ENCODE results near the gene PIGC.

The PIGC gene

DNA sequence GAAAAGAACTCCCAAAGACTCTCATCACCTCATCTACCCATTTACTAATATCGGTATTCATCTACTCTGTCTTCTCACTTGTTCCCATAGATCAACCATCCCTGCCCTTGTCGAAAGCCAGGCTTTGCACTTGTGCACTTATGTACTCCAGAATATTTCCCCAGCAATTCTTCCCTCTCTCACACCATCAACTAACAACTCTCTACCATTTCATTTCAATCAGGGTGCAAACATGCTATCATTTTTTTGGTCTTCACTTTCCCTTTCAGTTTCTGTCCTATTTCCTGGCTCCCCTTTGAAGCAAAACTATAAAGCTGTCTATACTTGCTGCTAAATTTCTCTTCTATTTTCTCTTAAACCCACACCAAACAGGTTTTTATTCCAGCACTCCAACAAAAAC lies 16.7 kb downstream of the PIGC start:
- no peak for DNase-seq

DNA sequence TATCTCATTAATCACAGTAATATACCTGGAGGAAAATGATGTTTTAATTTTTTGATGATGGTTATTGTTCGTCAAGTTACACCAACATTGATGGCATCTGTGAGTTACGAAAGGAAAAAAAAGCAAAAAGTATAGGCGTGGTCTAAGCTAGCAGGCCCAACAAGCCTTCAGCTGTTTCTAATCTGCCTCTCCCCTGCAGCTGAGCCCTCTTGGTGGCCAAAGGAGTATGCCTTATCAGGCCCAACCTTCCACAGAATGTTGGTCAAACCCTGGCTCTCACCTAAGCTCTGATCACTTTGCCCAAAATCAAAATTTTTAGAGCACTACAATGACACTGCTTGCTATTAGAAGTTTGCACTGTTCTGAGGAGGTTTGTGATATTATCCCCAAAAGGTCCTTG lies 18.5 kb downstream of the PIGC start:
- DNase-seq, result no peak

- no peak for DNase-seq
Measured at GRCh38 chr1:172423336-172423735, 20.5 kb downstream of the PIGC start.

GRCh38 chr1:172421974-172422604 lies 21.8 kb downstream of the PIGC start:
- no peak for DNase-seq

GRCh38 chr1:172420385-172420784 lies 23.5 kb downstream of the PIGC start, which contains the start of gene C1orf105:
Gene C1orf105 (plus strand): TSS chr1:172420685. CDS start chr1:172420886, 201 bp downstream.
- DNase-seq, result no peak

DNA sequence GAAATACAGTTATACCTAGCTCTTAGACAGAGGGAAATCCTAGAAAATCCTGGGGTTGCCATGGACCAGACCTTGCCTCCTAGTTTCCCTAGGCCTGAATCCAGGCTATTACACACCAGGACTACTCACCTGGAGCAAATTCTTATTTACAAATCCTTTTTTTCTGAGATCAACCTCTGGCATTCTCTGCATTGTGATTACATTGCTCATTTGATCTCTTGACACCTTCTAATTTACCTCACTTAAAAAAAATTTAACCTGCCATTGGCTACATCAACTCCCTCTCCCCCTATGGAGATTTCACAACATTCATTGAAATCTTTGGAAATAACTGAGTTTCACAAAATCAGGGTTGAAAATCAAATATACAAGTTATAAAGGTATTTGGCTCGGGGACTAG lies 26.3 kb downstream of the PIGC start:
- no peak for DNase-seq

GRCh38 chr1:172416496-172417035 lies 27.3 kb downstream of the PIGC start:
- no peak for DNase-seq

DNA sequence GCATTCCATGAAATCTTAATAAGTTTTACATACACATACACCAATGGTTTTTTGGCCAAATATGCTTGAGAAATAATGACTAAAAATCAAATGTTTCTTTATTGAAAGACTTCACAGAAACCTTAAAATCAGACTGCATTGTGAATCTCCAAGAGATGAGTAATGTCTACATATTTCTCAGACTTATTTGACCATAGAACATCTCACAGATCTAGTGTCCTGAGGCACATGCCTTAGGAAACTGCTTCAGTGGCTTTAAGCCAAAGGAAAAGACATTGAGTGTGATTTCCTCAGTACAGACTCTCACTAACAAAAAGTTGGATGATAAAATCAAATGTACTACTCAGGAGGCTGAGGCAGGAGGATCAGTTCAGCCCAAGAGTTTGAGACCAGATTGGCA lies 29.5 kb downstream of the PIGC start:
- DNase-seq, result no peak

GRCh38 chr1:172411791-172412338 lies 32.0 kb downstream of the PIGC start:
- DNase-seq, result no peak

GRCh38 chr1:172410027-172410426 lies 33.8 kb downstream of the PIGC start:
- no peak for DNase-seq

DNA sequence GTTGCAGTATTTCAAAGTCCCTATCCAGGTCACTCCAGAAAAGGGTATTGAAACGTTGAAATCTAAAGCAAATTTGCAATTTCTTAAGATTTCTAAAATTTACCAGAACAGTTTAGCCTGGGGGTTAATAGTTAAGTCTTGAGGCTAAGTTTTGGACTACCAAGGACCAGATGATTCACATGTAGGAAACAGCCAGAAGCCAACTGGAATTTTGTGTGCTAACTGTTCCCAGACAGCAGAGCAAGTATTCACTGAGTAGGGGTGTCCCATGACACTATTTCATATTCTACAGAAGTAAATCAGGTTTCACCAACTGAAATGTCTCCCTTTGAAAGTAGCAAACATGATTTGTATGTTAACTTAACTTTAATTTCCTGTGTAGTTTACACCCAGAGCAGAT lies 34.9 kb downstream of the PIGC start:
- DNase-seq, result no peak

DNA sequence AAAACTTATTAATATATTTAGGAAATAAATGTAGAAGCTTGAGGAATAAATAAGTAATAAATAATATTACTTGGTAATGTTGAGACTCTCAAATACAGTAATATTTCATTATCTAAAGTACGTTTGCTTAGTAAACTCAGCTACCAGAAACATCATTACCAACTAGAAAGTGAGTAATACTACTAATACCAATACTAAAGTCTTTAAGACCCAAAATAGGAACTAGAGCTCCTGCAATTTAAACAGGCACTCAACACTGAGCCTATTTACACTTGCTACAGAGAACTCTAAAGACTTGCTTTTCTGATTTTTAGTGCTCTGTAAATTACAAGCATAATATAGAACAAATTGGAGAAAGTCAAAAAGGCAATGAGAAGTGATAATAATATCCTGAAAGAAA lies 36.9 kb downstream of the PIGC start:
- no peak for DNase-seq

GRCh38 chr1:172405912-172406311 lies 38.0 kb downstream of the PIGC start:
- no peak for DNase-seq

DNA sequence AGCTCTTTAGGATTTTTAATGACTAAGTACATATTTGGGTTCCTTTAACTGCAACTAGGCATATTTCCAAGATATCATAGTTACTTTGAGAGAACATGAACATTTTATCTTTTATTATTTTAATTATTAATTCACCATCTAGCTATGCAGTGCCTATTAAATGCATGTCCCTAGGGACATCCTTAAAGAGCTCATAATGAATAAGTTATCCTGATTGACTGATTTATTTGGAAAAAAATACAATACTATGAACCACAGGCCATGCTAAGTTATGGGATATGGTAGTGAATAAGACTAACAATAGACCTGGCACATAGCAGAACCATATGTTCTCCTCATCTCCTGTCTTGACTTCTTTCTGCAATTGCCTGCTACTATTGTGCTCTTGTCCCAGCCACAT lies 39.7 kb downstream of the PIGC start:
- DNase-seq, result no peak

DNA sequence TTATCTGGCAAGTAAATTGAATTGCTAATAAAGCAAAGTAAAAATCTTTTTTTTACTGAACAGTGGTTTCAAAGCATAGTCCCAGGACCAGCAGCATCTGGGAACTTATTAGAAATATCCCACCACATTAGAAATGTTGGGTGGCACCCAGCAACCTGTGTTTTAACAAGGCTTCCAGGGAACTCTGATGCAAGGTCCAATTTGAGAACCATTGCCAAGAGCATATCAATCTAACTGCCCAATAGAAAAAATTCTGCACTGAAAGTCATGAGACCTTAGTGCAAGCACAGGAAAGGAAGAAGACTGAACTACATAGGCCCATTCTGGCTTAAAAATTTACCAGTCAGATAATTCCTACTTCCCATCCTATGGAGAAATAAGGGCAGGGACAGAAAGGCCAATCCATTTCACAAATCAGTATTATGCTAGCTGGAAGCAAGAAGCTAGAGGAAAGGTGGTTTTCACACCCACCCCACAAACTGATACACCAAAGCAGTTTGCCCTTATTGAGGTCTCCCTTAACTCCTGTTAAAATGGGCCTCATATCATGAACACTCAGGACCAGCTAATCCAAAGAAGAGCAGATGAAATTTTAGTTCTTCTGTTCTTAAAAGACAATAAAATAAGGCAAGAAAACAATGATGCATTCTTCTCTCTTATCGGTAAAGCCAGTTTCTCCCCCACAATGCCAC lies 40.8 kb downstream of the PIGC start:
- DNase-seq, result no peak

DNA sequence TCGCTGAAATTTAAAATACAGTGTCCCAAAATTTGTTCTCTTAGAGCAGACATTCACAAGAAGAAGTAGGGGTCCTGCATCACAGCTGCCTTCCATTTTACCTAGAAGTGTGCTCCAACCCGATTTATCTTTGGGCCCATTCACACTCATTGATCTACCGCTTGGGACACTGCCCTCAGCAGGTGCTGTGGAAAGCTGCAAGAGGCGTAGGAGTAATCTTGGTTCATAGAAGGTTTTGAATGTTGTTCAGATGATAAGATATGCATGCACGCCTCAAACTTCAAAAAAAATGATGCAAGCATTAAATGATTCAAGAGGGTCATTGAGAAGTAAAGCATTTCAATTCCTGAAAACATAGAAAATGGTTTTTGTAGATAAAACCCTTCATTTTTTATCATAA lies 42.0 kb downstream of the PIGC start:
- peak; percentile 0 for DNase-seq

DNA sequence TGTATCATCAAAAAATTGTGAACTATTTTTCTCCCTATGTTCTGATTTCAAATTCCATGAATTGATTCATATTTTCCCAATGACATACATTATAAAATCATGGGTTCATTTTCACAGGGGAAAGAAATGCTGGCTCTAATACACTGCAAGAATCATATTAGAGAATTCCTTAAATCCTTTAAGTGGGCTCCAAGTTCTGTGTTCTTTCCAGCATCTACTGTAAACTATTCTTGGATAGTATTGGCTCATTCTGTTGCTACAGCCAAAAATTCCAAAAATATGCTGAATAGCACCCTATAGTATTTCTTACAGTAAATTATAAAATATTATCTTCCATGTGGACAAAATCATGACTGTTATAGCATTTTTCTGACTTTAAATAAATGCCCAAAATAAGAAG lies 42.4 kb downstream of the PIGC start:
- DNase-seq, result no peak

DNA sequence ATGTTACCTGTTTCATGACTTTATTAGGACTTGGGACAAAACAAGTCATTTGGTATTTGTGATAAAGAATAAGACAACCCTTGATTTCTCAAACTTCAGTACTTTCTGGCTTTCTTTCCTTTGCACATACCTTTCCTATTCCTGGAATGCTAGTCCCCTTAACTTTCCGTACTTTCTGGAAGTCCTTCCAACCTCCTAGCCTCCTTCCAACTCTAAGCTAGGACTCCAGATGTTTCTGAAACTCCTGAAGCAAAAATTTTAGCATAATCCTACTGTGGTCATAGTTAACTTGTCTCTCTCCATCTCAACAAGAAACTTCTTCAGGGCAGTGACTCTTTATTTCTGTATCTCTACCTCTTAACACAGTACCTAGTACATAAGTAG lies 43.2 kb downstream of the PIGC start:
- no peak for DNase-seq

DNA sequence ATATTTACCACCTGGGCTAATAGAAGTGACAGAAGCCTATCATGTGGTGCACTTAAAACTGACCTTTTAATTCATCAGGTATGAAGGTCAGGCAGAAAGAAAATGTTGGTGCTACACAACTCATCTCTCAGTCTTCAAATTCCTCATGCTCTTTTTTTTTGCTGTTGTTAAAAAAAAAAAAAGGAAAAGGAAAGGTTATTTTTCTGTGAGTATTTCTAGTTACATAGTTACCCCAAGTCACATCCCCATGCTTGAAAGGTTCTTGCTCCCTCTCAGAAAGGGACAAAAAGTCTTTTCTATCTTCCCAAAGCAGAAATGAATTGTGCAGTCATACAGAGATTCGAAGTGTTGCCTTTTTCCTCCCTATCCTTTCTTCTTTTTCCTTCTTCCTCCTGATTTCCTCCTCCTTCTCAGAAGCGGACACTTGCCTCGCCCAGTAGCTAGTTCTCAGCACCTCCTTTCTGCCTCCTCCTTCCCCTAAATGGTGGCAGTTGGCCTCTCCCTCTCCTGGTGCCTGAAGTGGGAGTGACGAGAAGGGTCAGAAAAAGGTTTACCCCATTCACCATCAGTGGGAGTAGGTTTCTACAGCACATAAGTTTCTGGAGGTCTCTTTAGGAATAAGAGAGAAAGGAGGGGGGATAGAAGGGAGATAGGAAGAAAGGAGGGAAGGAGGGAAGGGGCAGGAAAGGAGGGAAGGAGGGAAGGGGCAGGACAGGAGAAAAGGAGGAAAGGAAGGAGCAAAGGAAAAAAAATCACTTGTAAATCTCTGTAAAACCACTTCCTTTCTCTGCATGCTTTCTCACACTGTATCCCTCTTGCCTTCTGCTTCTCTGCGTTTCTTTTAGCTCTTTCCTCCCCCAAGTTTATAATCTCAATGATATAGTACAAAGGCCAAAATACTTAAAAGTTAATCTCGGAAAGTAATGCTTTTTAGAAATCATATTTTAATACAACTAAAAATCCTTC lies 43.8 kb downstream of the PIGC start:
- DNase-seq, result no peak

DNA sequence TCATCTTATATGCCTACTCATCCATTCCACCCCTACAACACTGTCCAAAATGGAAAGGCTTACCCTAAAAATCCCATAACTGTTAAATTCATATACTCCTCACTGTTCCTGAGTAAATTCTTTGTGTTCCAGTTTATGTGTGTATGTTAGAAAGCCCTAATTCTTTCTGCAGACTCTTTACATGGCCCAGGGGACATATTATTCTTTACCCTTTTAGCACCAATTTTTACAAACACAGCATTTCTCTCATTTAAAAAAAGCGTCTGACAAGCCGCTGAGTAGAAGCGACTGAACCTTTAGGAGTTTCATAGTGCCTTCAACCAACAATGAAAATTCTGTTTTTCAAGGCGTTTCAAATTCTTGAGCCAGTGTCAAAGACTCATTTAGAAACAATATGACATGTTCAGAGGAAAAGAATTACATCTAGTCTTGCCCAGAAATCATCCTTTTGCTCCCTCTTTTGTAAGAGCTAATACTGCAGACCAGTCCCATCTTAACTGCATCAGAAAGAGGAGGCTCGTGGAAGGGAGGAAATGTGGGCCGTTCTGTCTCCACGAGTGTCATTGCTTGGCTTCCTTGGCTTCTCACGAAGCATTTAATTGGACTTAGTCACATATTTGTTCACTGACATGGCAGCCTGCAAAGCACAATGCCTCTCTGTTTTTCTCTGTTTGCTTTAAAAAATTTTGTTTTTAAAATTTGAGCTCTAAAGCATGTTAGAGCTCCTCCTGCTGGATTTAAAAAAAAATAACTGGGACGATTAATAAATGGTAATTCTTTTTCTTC lies 44.7 kb downstream of the PIGC start:
- peak; percentile 53 for DNase-seq

- no peak for DNase-seq
Measured at GRCh38 chr1:172398193-172398592, 45.7 kb downstream of the PIGC start.

- DNase-seq, result no peak
Measured at GRCh38 chr1:172397633-172398032, 46.2 kb downstream of the PIGC start.
